Measurements from ENCODE around the gene ZC3H18. TPM values are rescaled to one million over a fixed set of nuclear protein-coding genes. Genes with fewer than 3 reads are reported as not detected.

ZC3H18 gene
- polyA plus RNA-seq, 3 donors, result 5.5 to 36.4 (median 6.8) TPM

GRCh38 chr16:88656291-88656980 lies 86.2 kb downstream of the ZC3H18 start:
- Mint-ChIP-seq H3K27me3 (ENCODE audit: low read depth in 3 of 3) (peaks cover 0 to 5% (median 2%) of the 10 kb centered on the region in 3 donors), H3K4me3 (no peak overlapping the region), H3K36me3 (peaks cover 22 to 55% of the 10 kb centered on the region in 2 donors), H3K27ac (no peak overlapping the region), H3K4me1 (peaks cover 14% of the 10 kb centered on the region), H3K9me3 (no peaks in the 10 kb centered on the region)
- whole genome bisulfite sequencing (ENCODE audit: insufficient coverage), result 91% methylated on average over 14 of the region's 25 CpGs
- H4K20me1 ChIP-seq (ENCODE audit: insufficient read depth, low read length), result no peaks in the 10 kb centered on the region
- H3K4me2 ChIP-seq (replicated peaks; ENCODE audit: extremely low read depth, low read length, poor library complexity, severe bottlenecking), result no peak overlapping the region
- peaks cover 10 to 15% of the 10 kb centered on the region in 2 donors for H3K36me3 ChIP-seq (replicated peaks in 1 of 2; ENCODE audit: control insufficient read depth in 1 of 2, insufficient read depth in 2 of 2, low read length in 2 of 2)
- intact Hi-C loops (cut with micrococcal nuclease), result no loop called here
- no peaks in the 10 kb centered on the region for H3K27me3 ChIP-seq (ENCODE audit: control insufficient read depth in 2 of 2, insufficient read depth in 2 of 2, low read length in 2 of 2)
- no peak overlapping the region for H3K27ac ChIP-seq (ENCODE audit: low read depth in 1 of 2, low read length in 2 of 2)
- no peak for DNase-seq
- H2AFZ ChIP-seq (ENCODE audit: insufficient read depth, low read depth, low read length, poor library complexity, severe bottlenecking), result no peak overlapping the region
- H3K79me2 ChIP-seq (ENCODE audit: insufficient read depth, low read length), result no peaks in the 10 kb centered on the region
- no peak overlapping the region for H3K9ac ChIP-seq (ENCODE audit: insufficient read depth, low read length, poor library complexity, severe bottlenecking)
- H3K9me3 ChIP-seq (replicated peaks in 1 of 2; ENCODE audit: control insufficient read depth in 1 of 2, insufficient read depth in 1 of 2, low read length in 2 of 2), result no peaks in the 10 kb centered on the region
- no peak overlapping the region for H3K4me3 ChIP-seq (replicated peaks in 1 of 3; ENCODE audit: low read depth in 2 of 3, low read length in 3 of 3)
- H3K4me1 ChIP-seq (ENCODE audit: control insufficient read depth in 1 of 2, insufficient read depth in 2 of 2, low read length in 2 of 2), result peaks cover 9 to 10% of the 10 kb centered on the region in 2 donors
- no peak for TF ChIP-seq CTCF (IDR thresholded peaks at IDR 0.05)

- H3K27ac Mint-ChIP-seq, result no peak overlapping the region
- H3K4me3 Mint-ChIP-seq, result no peak overlapping the region
- peaks cover 22 to 55% of the 10 kb centered on the region in 2 donors for H3K36me3 Mint-ChIP-seq
- H3K9me3 Mint-ChIP-seq, result no peaks in the 10 kb centered on the region
- no peak for TF ChIP-seq CTCF (IDR thresholded peaks at IDR 0.05)
- H3K27me3 Mint-ChIP-seq (ENCODE audit: low read depth in 3 of 3), result peaks cover 2 to 5% (median 3%) of the 10 kb centered on the region in 3 donors
- H3K79me2 ChIP-seq (ENCODE audit: insufficient read depth, low read length), result peaks cover 3% of the 10 kb centered on the region
- H3K4me1 ChIP-seq (ENCODE audit: control insufficient read depth in 1 of 2, insufficient read depth in 2 of 2, low read length in 2 of 2), result peaks cover 6 to 9% of the 10 kb centered on the region in 2 donors
- no peak overlapping the region for H3K9ac ChIP-seq (ENCODE audit: insufficient read depth, low read length, poor library complexity, severe bottlenecking)
- no peak overlapping the region for H3K4me3 ChIP-seq (replicated peaks in 1 of 3; ENCODE audit: low read depth in 2 of 3, low read length in 3 of 3)
- no peak overlapping the region for H2AFZ ChIP-seq (ENCODE audit: insufficient read depth, low read depth, low read length, poor library complexity, severe bottlenecking)
- peaks cover 13% of the 10 kb centered on the region for H3K4me1 Mint-ChIP-seq
- H3K27ac ChIP-seq (ENCODE audit: low read depth in 1 of 2, low read length in 2 of 2), result no peak overlapping the region
- WGBS (ENCODE audit: insufficient coverage), result 94% methylated on average over 19 of the region's 19 CpGs
- peaks cover 10 to 15% of the 10 kb centered on the region in 2 donors for H3K36me3 ChIP-seq (replicated peaks in 1 of 2; ENCODE audit: control insufficient read depth in 1 of 2, insufficient read depth in 2 of 2, low read length in 2 of 2)
- H3K9me3 ChIP-seq (replicated peaks in 1 of 2; ENCODE audit: control insufficient read depth in 1 of 2, insufficient read depth in 1 of 2, low read length in 2 of 2), result no peaks in the 10 kb centered on the region
- no peaks in the 10 kb centered on the region for H3K27me3 ChIP-seq (ENCODE audit: control insufficient read depth in 2 of 2, insufficient read depth in 2 of 2, low read length in 2 of 2)
- no peak overlapping the region for H3K4me2 ChIP-seq (replicated peaks; ENCODE audit: extremely low read depth, low read length, poor library complexity, severe bottlenecking)
- DNase-seq, result no peak
- no peaks in the 10 kb centered on the region for H4K20me1 ChIP-seq (ENCODE audit: insufficient read depth, low read length)
- intact Hi-C loops (cut with micrococcal nuclease), result no loop called here
Observed at GRCh38 chr16:88657371-88657770, 87.2 kb downstream of the ZC3H18 start.

All from CD14-positive monocyte (primary cell).